Epithelial cell of proximal tubule (primary cell): ENCODE results near the gene BBX. TPM values are rescaled to one million over a fixed set of nuclear protein-coding genes. Genes with fewer than 3 reads are reported as not detected.

Experiments used
- DNase-seq: peaks from one replicate; pipeline ENCODE4 v3.0.0-alpha.2; 2011; ENCODE audit warnings: low read depth
- H3K4me3 ChIP-seq: 2 replicates; pipeline ENCODE4 v1.5.1; 2011; ENCODE audit warnings: low read depth, mild to moderate bottlenecking, low read length
- CTCF ChIP-seq: conservative IDR thresholded peaks from 2 replicates; pipeline ENCODE4 v1.5.1; 2012; ENCODE audit warnings: low read depth, mild to moderate bottlenecking, low read length
- total RNA-seq: library from RNA; depleted of rRNA; stranded (reverse); fragments of >200 nt; gene quantifications from 2 replicates; pipeline ENCODE4 v1.2.3, GENCODE V29; 2015

The BBX gene
- total RNA-seq, 1 donor from 2014 or later, result 35.7 TPM

GRCh38 chr3:107523289-107523538 lies 452 bp downstream of the BBX start:
- no peak for DNase-seq
- TF ChIP-seq CTCF, result no peak
- H3K4me3 ChIP-seq, result peak overlapping the region; percentile 91

- DNase-seq, result no peak
- TF ChIP-seq CTCF, result no peak
- peak overlapping the region; percentile 91 for H3K4me3 ChIP-seq
Observed at GRCh38 chr3:107523539-107524325, 970 bp downstream of the BBX start.

GRCh38 chr3:107524326-107524840 lies 1.6 kb downstream of the BBX start:
- no peak for DNase-seq
- TF ChIP-seq CTCF, result no peak
- H3K4me3 ChIP-seq, result peak overlapping the region; percentile 91

- peak overlapping the region; percentile 91 for H3K4me3 ChIP-seq
- no peak for DNase-seq
- no peak for TF ChIP-seq CTCF
Observed at GRCh38 chr3:107524841-107525643, 2.3 kb downstream of the BBX start.

- DNase-seq, result no peak
- peak overlapping the region; percentile 91 for H3K4me3 ChIP-seq
- no peak for TF ChIP-seq CTCF
Observed at GRCh38 chr3:107525644-107526305, 3.0 kb downstream of the BBX start.

GRCh38 chr3:107531917-107532469 lies 9.2 kb downstream of the BBX start:
- DNase-seq, result no peak
- H3K4me3 ChIP-seq, result no peak overlapping the region
- TF ChIP-seq CTCF, result no peak
